Activated CD4-positive, alpha-beta T cell treated with anti-CD3 and anti-CD28 coated beads for 48 hours (primary cell): ENCODE data around the gene RPH3AL.

Source experiments
- DNase-seq: peaks from one replicate; pipeline ENCODE4 v3.0.0-alpha.2; 2020

The RPH3AL gene

DNA sequence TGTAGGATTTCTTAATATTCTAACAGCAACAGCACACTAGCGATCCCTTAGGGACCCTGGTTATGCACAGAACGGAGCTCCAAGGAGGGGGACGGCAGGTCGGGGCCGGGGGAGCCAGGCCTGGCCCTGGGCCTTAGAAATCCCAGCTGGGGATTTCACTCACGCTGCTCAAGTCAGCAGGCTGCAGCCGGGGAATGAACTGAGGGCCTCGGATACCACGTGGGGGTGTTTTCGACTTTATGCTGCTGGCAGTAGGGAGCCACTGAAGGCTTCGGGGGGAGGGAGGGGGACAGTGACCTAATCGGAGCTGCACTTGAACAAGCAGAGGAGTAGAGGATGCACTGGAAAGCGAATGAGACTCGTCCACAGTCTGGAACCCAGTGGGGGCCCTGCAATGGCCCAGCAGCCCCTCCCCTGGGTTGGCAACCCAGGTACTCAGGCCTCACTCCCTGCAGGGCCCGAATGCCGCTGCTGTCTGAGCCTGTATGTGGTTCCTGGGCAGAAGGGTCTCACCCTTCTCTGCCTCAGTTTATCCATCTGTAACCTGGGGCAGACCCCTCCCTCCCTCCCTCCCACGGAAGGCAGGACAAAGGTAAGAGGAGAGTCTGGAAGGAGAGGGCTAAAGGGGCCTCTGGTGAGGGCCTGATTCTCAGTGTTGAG lies 53.7 kb downstream of the RPH3AL start:
- DNase-seq, result no peak

GRCh38 chr17:297758-298157 lies 54.8 kb downstream of the RPH3AL start:
- no peak for DNase-seq

DNA sequence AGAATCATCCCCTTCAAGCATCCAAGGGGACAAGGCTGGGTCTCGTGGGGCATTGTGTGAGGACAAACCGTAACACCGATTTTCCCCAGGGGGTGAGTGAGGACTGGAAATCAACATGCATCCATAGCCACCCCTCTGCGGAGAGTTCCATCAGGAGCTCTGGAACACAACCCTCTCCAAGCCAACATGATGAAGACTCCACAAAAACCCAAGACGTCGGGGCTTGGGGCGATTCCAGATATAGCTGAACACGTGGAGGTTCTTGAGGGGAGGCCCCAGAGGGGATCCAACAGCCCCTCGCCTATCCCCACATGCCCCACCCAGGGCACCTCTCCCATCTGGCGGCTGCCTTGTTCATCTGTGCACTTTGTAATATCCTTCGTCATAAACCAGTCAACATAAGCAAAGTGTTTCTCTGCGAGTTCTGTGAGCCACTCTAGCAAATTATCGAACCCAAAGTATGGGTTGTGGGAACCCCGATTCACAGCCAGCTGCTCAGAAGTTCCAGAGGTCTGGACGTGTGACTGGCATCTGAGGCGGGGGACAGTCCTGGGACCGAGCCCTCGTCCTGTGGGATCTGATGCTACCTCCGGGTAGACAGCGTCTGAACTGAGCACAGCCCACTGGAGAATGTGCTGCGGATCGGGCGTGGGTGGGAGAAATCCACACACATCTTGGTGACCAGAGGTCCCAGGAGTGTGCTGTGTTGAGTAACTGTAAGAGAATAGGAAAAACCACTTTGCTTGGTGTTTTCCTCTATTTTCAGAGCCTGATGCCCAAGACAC lies 55.5 kb downstream of the RPH3AL start:
- no peak for DNase-seq

DNA sequence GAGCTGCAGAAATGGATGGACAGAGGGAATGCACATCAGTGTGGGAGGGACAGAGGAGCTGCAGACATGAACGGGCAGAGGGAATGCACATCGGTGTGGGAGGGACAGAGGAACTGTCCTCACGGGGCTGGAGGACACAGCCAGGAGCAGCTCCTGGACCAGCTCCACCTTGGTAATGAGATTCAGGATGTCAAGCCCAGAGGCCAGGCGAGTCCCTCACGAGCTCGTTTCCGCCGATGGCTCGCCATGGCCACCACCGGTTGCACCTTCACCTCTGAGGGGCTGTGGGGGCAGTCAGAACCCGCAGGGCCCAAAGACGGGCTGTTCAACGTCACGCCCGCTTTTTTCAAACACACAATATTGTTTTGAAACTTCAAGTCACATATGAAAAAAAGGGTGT lies 56.2 kb downstream of the RPH3AL start:
- DNase-seq, result no peak

DNA sequence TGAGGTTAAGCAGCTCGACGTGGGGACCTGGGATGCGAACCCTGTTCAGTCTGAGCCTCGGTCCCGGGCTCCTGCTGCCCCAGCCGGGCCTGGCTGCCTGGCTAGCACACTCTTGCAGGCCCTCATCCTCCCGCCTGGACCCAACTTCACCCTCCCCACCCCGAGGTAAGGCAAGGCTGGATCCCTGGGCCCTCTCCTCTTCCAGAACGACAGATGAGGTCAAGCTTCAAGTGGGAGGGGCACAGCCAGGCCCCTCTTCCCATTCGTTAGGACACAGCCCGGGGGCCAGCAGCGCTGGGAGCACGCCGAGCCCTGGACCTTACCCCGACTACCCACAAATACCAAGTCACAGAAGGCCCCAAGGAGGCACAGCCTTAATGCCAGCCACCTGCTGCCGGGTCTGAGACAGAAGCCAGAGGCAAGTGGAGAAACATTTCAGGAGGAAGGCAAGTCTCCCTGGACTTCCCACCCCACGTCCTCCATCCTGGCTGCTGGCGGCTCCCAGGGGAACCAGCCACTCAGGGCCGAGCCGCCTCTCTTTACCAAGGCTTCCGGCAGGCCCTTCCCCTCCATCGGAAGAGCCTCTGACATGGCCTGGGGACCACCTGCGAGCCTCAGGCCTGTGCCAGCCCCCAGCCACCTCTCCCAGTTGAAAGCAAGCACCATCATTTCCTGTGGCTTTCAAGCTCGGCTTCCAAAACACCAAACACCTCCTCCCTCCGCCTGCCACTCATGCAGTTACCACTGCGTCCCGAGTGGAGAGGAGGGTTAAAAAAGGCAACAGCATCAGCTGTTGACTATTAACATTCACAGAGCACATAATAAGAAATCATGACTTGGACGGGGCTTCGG lies 59.9 kb downstream of the RPH3AL start:
- no peak for DNase-seq

GRCh38 chr17:292016-292415 lies 60.6 kb downstream of the RPH3AL start:
- no peak for DNase-seq

- no peak for DNase-seq
Observed at GRCh38 chr17:291587-291986, 61.0 kb downstream of the RPH3AL start.

DNA sequence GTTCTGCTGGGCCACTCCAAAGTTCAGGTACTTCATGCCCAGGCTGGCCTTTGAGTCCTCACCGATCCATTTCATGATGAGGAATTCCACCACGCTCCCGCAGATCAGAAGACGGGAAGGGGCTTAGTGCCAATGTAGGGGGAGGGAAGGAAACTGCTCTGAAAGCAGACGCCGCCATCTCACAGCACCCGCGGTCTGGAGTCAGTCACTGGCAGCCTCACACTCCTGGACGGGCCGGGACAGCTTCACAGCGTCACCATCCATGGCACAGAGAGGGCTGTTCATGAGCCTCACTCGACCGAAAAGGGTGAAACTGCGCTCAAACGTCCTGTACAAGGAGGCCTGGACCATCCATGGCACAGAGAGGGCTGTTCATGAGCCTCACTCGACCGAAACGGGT lies 62.0 kb downstream of the RPH3AL start:
- DNase-seq, result no peak

DNA sequence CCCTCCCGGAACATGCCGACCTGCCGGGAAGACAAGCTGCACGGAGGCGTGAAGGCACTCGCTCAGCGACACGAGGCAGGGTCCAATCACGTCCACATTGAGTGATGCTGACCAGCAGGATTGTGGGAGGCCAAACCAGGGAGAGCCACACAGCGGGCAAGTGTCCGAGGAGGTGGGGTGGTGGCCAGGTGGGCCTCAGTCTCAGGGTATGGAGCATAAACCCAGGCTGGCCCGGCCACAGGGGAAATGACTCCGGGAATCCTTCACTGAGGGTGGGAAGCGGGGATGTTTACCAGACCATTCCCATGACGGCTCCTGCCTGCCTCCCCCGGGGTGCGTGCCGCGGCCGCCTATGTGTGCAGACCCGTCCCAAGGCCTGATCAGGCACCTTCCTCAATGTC lies 62.5 kb downstream of the RPH3AL start:
- DNase-seq, result no peak

- no peak for DNase-seq
Observed at GRCh38 chr17:289409-289808, 63.2 kb downstream of the RPH3AL start.

GRCh38 chr17:288802-289356 lies 63.7 kb downstream of the RPH3AL start:
- DNase-seq, result no peak

DNA sequence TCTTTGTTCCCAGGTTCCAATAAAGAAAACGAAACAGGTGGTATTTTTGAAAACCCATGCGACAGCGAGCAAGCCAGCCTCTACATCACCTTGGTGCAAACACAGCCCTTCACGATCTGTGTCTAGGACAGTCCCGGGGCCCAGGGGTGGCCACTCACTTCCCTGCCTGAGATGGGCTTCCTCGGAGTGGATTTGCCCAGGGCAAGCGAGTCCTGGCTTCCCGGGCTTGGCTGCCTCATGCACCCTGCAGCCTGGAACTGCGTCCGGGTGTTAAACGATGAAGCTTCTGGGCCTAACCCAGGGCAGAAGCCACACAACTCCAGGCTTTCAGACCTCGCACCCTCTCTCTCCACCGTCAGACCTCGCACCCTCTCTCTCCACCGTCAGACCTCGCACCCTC lies 66.0 kb downstream of the RPH3AL start:
- DNase-seq, result no peak

GRCh38 chr17:285751-286422 lies 66.7 kb downstream of the RPH3AL start:
- DNase-seq, result no peak

DNA sequence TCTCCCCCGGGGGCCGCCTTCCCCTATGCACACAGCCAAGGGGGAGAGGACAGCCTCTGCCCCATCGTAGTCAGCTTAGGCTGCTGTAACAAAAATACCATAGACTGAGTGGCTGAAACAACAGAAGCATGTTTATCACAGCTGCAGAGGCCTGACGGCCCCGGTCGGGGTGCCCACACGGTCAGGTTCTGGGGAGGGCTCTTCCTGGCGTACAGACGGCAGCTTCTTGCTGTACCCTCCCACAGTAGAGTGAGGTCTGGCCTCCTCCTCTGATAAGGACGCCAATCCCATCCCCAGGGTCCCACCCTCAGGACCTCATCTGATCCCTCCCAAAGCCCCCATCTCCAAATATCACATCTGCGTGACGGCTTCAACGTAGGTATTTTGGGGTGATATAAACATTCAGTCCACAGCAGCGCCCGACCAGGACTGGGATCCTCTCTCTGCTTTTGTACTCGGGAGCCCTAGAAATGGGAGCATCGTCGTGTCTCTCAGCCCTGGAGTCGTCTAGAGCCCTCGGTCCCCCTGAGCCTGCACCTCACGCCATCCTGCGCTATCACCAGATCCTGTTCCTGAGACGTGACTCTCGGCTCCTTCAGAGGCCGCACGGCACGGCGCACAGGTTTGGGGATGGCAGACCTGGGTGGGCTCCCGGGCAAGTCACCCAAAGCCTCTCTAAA lies 67.8 kb downstream of the RPH3AL start:
- DNase-seq, result no peak

DNA sequence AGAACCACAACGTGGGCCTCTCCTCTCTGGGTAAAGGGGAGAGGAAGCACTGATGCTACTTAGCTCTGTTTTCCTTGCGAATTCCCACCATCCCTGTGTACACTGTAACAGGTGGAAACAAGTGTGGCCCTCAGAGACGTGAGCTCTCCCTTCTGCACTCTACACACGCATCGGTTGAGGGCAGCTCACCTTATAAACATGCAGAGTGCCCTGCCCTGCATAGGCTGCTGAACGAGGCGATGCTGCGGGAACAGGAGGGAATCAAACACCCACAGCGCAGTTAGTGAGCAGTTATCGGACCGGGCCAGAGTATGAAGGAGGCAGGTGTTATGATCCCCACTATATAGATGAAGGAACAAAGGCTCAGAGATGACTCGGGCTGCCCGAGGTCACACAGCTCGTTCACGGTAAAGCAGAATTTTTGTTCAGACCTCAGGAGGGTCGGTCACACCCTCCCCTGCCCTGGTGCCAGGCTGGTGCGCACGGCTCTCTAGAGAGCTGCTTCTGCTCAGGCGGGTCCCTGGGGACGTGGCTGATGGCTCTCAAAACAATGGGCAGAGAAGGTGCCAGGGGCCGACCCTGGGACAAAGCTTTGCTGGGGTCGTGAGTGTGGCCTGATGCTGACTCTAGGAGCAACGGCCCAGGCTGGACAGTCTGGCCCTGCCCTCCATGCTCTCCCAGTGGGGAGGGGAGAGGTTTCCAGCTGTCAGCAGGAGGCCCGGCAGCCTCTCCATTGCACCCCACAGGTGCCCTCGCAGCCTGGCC lies 68.5 kb downstream of the RPH3AL start:
- DNase-seq, result no peak

GRCh38 chr17:282912-283882 lies 69.4 kb downstream of the RPH3AL start:
- DNase-seq, result no peak

GRCh38 chr17:282000-282911 lies 70.4 kb downstream of the RPH3AL start:
- DNase-seq, result no peak

DNA sequence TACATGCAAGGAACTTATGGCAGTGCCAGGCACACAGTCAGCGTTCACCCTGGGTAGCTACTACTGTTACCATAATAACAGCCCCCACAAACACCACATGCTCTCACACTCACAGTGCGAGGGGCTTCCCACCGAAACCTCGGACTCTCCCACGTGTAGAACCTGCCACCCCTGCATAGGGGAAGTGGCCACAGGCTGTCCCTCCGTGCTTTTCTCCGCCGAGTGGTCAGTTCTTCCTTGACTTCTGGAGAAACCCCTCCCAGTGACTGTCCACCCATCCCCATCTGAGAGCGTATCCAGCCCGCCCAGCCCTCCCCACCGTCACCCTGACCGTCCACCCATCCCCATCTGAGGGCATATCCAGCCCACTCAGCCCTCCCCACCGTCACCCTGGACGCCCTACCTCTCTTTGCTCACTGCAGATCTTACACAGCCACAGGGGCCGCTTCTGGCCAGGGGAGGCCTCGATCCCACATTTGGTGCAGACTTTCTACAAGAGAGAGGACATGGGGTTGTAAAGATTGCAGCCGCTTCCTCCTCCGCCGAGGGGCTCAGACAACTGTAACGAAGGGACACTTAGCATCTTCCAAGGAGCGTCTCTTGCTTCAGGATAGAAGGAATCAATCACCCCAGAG lies 71.1 kb downstream of the RPH3AL start:
- DNase-seq, result no peak

- DNase-seq, result no peak
Observed at GRCh38 chr17:280901-281300, 71.7 kb downstream of the RPH3AL start.
